HG03103 (cell line): ENCODE measurements around the gene KIAA0232.
"Not testable (repeated sequence)": the region's sequence is repeated elsewhere in the genome, so short reads cannot be mapped to it uniquely, and the experiment has no call there.

Experiments used
- ATAC-seq: cut with Tn5 transposase; IDR thresholded peaks from one replicate; pipeline ENCODE4 v1.9.1; 2021; ENCODE audit warnings: low read depth; ENCODE audit not compliant: unreplicated experiment

Gene KIAA0232

DNA sequence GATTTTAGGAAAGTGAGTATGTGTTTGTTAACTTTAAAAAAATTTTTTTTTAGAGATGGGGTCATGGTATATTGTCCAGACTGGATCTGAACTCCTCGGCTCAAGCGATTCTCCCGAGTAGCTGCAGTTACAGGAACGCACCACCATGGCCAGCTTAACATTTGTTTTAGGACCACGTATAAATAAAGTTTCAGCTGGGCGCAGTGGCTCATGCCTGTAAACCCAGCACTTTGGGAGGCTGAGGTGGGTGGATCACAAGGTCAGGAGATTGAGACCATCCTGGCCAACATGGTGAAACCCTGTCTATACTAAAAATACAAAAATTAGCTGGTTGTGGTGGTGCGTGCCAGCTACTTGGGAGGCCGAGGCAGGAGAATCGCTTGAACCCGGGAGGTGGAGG, 129.4 kb downstream of the KIAA0232 start:
- not testable (repeated sequence) for ATAC-seq

DNA sequence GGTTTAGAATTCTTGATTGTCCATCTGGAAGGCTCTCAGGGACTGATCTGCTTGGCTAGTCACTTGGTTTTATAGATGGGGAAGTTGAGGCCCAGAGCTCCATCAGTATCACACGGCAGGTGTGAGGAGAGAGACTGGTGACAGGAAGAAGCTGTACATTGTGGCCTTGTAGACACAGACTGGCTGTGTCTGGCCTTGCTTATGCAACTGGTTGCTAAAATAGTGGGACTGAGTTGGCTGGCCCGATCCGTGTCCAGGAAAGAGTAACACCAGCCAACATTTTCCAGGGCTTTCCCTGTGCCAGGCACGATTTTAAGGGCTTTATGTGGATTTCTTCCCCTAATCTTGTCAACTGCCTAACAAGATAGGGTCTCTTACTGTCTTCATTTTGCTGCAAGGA, 129.9 kb downstream of the KIAA0232 start:
- ATAC-seq = no peak

DNA sequence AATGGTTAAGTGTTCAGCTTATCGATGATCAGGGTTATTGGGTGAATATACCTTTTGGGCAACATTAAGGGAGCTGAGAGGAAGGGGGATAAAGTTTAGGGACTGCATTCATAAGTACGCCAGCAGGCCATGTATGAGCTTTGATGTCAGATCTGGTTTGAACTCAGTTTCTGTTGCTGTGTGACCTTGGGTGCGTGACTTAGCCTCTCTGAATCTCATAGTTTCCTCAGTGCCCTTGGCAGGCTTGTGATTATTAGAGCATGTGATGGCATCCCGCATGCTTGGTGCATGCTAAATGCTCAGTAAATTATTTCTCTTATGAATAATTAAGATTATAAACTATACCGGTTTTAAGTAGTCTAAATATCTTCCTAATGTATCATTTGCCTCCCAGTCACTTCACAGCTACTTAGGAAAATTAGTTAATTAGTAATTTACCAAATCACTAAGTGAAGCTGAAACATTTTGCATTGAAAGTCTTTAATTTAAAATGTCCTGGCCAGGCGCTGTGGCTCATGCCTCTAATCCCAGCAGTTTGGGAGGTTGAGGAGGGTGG, 130.9 kb downstream of the KIAA0232 start:
- ATAC-seq = no peak

DNA sequence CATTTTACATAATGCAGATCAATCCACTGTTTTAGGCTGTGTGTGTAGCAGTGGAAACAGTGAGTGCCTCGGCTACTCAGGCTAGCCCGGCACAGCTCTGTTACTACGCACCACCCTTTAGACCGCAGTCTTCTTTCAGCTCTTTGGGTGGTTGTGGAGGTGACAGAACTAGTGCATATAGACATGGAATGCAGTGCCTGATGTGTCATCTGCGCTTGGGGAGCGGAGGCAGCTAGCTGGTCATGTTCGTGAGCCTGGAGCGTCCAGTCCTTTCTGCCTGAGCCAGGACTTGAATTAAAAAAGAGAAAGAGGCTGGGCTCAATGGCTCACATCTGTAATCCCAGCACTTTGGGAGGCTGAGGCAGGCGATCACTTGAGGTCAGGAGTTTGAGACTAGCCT, 131.9 kb downstream of the KIAA0232 start:
- no peak for ATAC-seq

DNA sequence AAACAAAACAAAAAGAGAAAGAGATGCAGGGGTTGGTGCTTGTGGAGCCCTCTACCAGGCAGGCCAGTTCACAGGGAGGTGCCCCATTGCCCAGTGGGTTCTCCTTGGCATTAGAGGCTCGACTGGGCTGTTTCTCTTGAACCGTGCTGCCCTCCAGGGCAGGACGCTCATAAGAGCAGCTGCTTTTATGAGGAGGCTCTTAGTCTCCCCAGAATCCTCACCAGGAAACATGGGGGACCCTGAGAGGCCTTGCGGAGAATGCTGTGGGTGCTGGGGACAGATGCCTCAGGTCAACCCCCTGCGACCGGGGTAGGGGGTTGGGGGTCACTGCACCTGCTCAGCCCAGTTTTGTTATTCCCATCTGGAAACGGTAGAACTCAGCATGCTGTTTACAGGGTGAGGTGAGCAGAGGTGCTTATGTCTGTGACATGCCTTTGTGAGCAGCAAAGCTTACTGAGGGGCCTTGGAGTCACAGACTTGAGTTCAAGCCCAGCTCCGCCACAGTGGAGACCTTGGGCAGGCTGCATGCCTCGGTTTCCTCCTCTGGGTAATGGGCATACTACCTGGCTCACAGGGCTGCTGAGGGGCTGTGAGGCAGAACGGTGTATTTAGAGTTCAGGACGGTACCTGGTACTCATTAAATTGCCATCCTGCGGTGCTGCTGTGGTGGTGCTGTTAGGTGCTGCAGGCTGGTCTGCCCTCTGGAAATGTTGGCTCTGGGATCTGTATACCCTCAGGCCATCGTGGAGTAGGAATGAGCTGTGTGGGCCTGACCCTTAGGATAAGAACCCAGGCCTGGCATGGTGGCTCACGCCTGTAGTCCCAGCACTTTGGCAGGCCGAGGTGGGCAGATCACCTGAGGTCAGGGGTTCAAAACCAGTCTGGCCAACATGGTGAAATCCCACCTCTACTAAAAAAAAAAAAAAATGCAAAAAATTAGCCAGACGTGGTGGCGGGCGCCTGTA, 132.8 kb downstream of the KIAA0232 start:
- no peak for ATAC-seq

DNA sequence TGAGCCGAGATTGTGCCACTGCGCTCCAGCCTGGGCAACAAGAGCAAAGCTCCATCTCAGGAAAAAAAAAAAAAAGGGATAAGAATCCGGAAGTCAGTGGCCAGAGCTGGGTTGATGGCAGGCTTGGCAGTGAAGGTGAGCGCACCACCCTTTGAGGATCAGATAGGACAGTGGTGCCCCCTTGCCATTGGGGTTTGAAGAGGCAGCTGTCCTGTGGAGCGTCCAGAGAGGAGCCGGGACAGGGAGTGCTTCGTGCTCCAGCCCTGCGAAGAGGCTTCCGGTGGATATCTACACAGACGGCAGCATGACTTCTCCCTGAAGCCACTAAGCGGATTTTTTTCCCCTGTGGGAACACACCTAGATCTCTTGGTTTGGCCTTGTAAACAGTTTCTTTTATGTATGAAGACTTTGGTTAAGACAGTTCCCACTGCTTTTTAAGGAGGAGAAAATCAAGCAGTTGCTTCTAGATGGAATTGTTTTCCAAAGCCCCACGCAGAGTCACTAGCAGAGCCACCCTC, 133.6 kb downstream of the KIAA0232 start:
- no peak for ATAC-seq

DNA sequence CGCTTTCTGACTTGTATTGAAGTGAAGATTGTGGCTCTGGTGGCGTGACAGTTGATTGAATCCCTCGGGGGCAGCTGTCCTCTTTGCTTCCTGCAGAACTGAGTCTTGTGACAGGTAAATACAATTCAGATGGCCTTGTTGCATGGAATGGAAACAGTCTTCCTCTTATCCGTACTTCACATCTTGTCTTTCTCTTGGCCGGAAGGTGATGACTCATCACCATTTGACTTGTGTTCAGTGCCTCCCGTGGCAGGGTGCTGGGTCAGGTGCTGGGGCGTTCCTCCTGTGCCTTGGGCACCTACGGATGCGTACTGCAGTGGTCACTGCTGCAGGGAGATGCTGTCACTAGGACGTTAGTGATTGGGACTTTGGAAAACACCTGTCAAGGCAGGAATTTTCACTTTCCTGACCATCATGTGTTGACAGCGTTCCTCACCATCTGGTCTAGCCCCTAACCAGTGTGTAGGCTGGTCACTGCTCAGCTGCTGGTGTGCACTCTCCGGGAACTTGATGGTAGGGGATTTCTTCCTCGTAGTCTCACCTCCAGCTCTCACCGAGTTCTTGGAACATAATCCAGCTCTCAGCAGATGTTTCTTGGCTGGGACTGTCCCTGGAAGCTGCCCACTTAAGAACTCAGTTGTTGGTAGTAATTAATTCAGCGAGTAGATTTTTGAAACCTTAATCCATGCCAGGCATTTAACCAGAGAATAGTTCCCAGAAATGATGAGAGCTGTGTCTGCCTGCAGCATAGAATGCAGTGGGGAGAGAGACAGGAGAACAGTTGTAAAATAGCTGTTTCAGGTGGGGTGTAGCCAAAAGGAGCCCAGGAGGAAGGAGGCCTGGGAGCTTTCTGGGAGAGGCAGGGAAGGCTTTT, 134.3 kb downstream of the KIAA0232 start:
- ATAC-seq = no peak

DNA sequence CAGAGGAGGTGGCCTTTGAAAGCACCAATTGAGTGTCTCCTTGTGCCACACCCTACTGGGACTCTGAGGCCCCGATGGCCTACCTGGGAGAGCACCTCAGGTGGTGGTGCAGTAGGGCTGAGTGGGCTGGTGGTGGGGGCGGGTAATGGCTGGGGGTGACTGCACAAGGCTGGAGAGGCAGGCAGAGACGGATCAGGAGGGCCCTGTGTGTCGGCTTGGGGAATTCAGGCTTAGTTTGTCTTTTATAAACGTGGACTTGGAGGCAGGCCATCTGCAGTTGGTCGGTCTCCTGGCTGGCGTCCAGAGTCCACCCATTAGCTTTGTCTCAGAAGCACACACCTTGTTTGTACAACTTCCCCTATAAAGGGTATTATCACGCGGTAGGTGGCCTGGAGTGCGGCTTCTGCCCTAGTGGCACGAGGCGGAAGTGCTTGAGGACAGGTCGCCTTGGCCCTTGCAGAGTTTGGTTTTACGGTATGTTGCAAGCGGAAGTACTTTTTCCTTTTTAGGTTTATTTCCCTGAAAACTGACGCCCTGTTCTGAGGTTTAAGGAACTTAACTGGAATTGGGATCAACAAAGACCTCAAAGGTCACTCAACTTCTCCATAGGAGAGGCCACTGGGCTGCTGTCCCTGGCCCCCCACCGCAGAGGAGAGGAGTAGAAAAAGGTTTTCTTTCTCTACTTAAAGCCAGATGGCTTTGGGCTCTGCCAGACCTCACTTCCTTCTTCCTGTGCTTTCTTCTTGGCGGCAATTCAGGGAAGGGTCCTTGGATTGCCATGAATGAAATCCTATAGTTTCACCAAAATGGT, 135.1 kb downstream of the KIAA0232 start:
- no peak for ATAC-seq

DNA sequence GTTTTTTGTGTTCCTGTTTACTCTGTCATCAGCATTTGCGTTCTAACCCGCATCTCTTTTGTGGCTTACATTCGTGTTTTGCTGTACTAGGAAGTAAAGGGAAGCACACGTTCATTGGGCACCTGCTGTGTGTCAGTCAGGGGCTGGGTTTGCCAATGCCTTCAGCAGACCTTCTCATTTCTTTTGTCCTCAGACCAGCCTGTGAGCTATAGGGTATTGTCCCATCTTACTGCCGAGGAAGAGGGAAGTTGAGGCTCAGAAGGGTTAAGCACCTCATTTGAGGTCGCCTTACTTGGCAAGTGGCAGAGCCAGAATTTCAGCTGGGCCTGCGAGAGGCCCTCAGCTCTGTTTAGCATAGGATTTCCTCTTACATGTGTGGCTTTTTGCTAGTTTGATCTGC, 135.8 kb downstream of the KIAA0232 start:
- ATAC-seq = no peak

DNA sequence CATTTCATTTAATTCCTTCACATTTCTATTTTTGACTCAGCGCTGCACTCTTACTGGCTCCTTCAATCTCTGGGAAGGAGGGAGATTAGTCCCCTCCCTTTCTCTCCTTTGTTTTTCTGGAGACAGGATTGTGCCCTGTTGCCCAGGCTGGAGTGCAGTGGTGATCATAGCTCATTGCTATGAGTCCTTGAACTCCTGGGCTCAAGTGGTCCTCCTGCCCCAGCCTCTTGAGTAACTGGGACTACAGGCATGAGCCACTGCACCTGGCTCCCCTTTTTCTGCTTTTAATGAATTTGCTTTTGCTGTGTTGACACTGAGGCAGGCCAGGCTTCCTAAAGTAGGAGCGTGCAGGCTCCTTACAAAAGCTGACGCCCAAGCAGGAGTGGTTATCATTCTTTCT, 137.6 kb downstream of the KIAA0232 start:
- no peak for ATAC-seq

DNA sequence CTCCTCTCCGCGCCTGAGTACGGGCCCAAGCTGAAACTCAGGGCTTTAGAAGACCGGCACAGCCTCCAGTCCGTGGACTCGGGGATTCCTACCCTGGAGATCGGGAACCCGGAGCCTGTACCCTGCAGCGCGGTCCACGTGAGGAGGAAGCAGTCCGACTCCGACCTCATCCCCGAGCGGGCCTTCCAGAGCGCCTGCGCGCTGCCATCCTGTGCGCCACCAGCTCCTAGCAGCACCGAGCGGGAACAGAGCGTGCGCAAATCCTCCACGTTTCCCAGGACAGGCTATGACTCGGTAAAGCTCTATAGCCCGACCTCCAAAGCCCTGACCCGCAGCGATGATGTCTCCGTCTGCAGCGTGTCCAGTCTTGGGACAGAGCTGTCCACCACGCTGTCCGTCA, 141.0 kb downstream of the KIAA0232 start:
- no peak for ATAC-seq

DNA sequence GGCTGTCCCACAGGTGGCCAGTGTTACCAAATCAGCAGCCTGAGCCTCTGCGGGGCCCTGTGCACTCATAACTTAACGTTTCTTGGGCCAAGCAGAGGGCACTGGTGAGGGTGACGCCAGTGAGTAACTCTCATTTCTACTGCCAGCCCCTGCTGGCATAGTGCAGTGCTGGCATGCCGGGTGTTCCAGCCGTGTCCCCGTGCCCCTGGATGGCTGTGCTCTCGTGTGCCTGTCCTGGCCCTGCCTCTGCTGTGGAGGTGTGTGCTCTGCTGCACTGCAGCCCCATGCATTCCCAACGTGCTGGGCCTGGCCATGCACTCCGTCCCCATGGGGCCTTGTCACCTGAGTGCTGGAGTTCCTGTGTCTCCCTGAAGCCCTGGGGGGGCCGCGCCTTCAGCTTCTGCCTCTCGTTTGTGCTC, 141.8 kb downstream of the KIAA0232 start:
- no peak for ATAC-seq

DNA sequence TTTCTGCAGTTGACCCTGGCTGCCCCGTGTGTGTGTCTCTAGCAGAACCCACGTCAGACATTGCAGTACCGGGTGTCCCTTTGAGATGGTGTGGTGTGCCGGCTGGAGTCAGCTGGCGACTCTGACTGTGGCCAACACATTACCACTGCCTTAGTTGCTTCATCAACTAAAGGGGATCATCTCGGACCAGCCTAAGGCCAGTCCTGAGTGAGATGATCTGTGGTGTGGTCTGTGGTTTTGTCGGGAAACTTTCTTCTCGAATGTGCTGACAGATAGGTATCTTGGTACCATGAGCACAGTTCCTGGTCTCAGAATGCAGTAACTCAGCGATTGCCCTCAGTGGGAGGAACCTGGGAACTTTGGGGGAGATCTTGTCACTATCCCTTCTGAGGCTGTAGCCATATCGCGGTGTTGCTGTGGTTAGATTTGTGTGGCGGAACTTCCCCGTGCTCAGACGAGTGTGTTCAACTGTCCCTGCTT, 142.9 kb downstream of the KIAA0232 start:
- ATAC-seq = no peak

DNA sequence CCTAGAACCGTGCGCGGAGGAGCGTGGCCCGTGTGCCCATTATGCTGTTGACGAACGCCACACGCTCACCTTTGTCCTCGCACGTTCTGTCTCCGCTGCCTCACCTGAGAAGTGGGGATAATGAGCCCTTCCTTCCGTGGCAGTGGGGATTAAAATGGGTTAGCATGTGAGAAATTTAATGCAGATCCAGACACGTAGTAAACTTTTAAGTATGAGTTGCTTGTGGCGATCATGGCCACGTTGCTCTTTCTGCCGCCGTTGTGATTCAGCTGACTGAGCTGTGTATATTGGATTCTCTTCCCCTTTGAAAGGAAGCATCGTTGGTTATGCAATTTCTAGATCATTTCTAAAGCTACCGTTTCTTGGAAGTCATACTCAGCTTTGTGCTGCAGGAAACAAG, 143.6 kb downstream of the KIAA0232 start:
- no peak for ATAC-seq

DNA sequence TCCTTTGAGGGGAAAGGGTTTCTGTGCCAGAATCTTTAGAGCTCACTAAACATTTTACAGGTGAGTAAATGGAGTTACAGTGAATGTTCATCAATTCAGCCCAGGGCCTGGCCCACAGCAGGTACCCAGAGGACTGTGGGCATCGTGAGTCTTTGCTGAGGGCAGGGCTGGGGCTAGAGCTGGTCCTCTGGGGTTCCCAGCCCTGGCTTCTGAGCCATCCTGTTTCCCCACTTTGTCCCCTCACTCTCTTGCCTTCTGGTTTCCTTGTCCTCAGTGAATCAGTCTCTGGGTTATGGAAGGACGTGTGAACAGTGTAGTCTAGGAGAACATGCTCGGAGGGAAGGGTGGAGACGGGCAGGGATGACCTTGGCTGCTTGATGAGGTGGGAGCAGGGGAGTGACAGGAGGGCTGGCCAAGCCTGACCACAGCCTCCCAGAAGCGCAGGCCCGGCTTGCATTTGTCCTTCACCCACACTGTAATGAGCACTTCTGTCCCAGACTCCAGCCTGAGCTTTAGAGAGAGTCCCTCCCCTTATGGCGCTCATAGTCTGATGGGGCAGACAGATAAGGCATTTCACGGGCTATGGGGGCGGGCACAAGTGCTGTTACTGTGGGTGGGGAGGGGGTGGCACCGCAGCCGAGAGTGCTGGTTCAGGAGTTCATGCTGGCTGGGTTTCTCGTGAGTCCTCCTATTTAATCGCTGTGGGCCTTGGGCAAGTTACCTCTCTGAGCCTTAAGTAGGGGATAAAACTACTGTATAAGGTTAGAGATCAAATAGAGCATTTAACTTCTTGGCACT, 144.4 kb downstream of the KIAA0232 start:
- no peak for ATAC-seq

DNA sequence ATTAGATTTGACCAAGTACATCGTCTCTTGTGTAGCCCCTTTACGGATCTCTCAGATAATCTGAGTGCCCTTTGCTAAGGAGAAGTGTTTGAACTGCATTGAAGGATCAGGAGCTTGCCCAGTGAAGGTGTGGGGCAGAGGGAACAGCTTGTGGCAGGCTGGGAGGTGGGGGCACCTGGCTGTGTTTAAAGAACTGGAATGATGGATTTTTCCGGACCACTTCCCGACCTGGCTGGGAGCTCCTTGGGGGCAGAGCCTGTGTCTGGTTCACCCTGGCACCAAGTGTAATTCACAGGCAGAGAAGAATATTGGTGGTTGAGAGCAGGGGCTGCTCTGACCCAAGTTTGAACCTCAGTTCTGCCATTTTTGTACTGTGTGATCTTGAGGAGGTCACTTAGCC, 145.6 kb downstream of the KIAA0232 start:
- ATAC-seq = no peak

DNA sequence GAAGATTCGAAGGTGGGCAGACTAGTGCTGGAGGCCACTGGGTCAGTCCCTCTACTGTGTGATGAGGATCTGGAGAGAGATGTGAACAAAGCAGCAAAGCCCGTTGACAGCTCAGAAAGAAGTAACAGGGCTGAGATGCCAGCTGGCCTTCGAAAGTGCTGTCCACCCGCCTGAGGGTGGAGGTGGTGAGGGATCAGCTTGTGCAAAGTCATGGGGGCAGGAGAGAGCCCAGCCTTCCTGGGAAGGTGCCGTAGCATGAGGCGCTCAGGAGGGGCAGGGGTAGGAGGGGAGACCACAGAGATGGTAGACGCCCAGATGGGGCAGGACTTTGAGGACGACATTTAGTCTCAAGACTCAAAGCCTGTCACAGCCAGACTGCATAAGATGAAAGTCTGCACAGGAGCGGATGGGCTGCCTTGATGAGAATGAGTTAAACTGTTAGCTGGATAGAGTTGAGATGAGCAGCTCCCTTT, 146.8 kb downstream of the KIAA0232 start:
- no peak for ATAC-seq

DNA sequence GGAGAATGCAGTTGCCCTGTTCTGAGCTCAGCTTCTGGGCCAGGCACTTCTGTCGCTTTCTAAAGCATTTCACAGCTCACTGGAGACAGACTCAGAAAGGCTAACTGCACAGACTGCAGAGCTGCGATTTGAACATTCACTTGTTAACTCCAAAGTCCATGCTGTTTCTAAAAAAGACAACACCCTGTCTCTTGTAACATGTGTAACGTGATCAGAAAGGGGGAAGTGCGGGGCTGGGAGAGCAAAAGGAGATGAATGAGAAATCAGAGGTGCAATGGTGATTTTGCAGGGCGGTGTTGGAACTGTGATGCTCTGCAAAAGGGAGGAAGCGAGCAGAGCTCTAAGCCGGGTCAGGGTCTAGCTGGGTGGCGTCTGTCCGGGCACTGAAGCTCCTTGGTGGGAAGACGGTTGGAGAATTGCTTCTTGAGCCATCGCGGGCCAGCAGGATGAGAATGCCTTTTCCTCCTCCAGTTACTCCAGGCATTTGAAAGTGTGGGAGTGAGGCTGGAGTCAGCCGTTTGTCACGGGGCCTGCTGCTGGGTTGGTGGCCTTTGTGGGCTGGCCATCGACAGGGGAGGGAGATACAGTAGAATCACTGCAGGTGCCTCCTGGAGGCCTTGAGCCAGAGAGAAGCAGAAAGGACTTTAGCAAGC, 147.4 kb downstream of the KIAA0232 start:
- no peak for ATAC-seq

DNA sequence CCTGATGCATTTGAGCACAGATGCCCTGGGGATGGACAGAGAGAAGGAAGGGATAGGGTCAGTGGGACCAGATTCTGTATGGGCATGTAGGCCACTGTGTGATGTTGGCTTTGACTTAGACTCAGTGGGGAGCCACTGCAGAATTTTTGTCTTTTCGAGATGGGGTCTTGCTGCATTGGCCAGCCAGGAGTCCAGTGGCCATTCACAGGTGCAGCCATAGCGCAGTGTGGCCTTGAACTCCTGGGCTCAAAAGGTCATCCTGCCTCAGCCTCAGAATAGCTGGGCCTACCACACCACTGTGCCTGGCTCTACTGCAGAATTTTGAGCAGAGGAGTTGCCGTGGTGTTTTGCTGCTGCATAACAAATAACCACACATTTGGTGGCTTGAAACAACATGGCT, 149.9 kb downstream of the KIAA0232 start:
- no peak for ATAC-seq
